PFSK-1 (cell line): ENCODE measurements around the gene MAPK7.

Experiments used
- POLR2AphosphoS5 ChIP-seq: IDR thresholded peaks from 2 replicates; pipeline ENCODE4 v1.6.1; 2012; ENCODE audit warnings: low read depth, mild to moderate bottlenecking, control low read depth, low read length, moderate library complexity
- REST ChIP-seq, 2 experiments: IDR thresholded peaks; 2 replicates each; pipeline versions ENCODE4 v1.6.1 to v1.8.0; 2011 to 2012; ENCODE audit warnings: low read depth in 2 of 2, low read length in 2 of 2, control low read depth in 1 of 2, inconsistent platforms in 1 of 2, mild to moderate bottlenecking in 1 of 2, moderate library complexity in 1 of 2; ENCODE audit not compliant: insufficient read depth in 1 of 2
- SIN3A ChIP-seq: IDR thresholded peaks from 2 replicates; pipeline ENCODE4 v1.6.1; 2012; ENCODE audit warnings: mild to moderate bottlenecking, low read length, moderate library complexity, borderline replicate concordance; ENCODE audit not compliant: insufficient read depth
- TAF1 ChIP-seq: IDR thresholded peaks from 2 replicates; pipeline ENCODE4 v1.6.1; 2012; ENCODE audit warnings: low read length, control low read depth, borderline replicate concordance; ENCODE audit not compliant: insufficient read depth

- TF ChIP-seq POLR2AphosphoS5, result no peak
- TF ChIP-seq REST (IDR thresholded peaks at IDR 0.05; ENCODE audit: insufficient read depth in 1 of 2, low read depth in 2 of 2, low read length in 2 of 2), result no peak
- TF ChIP-seq TAF1, result no peak
- no peak for TF ChIP-seq SIN3A
Measured at GRCh38 chr17:19374136-19374535, 4.2 kb upstream of the MAPK7 start.
